Trophoblast cell (in vitro differentiated cells and primary cell): Measurements from ENCODE around the gene KIF21A.
A peak's percentile ranks its signal among the peaks of the same experiment; 100 is the strongest.

ENCODE experiments used
- DNase-seq, 2 donors: peaks; one replicate each; pipeline ENCODE4 v3.0.0-alpha.2; 2016
- H2AFZ ChIP-seq: 2 replicates; pipeline ENCODE4 v1.6.1; 2013; ENCODE audit warnings: low read length, moderate library complexity, mild to moderate bottlenecking; ENCODE audit not compliant: insufficient read depth, poor library complexity
- H2AK5ac ChIP-seq: 2 replicates; pipeline ENCODE4 v1.6.1; 2013; ENCODE audit warnings: mild to moderate bottlenecking, low read length
- H2BK120ac ChIP-seq: 2 replicates; pipeline ENCODE4 v1.6.1; 2013; ENCODE audit warnings: low read length, mild to moderate bottlenecking, moderate library complexity; ENCODE audit not compliant: insufficient read depth, poor library complexity
- H2BK12ac ChIP-seq: 2 replicates; pipeline ENCODE4 v1.6.1; 2013; ENCODE audit warnings: mild to moderate bottlenecking, low read length, moderate library complexity
- H2BK5ac ChIP-seq: 2 replicates; pipeline ENCODE4 v1.6.1; 2013; ENCODE audit warnings: low read length, low read depth, moderate library complexity, mild to moderate bottlenecking; ENCODE audit not compliant: poor library complexity
- H3K14ac ChIP-seq: 2 replicates; pipeline ENCODE4 v1.6.1; 2013; ENCODE audit warnings: mild to moderate bottlenecking, low read length
- H3K18ac ChIP-seq: 2 replicates; pipeline ENCODE4 v1.6.1; 2013; ENCODE audit warnings: mild to moderate bottlenecking, low read length
- H3K23ac ChIP-seq: 2 replicates; pipeline ENCODE4 v1.6.1; 2013; ENCODE audit warnings: low read length
- H3K27ac ChIP-seq: 2 replicates; pipeline ENCODE4 v1.5.1; 2013; ENCODE audit warnings: low read depth, mild to moderate bottlenecking, inconsistent platforms, low read length, moderate library complexity
- H3K27me3 ChIP-seq: 2 replicates; pipeline ENCODE4 v1.6.1; 2013; ENCODE audit warnings: inconsistent platforms, mild to moderate bottlenecking, low read length, moderate library complexity; ENCODE audit not compliant: insufficient read depth
- H3K36me3 ChIP-seq, 2 experiments: 1 replicate in 1 of 2; 2 replicates in 1 of 2; pipeline ENCODE4 v1.6.1; 2013; ENCODE audit warnings: low read length in 2 of 2, mild to moderate bottlenecking in 2 of 2, moderate library complexity in 1 of 2; ENCODE audit not compliant: insufficient read depth in 2 of 2, control insufficient read depth in 1 of 2
- H3K4ac ChIP-seq: 2 replicates; pipeline ENCODE4 v1.6.1; 2013; ENCODE audit warnings: low read depth, mild to moderate bottlenecking, low read length, moderate library complexity
- H3K4me1 ChIP-seq, 2 experiments: 1 replicate in 1 of 2; 2 replicates in 1 of 2; pipeline ENCODE4 v1.6.1; 2013; ENCODE audit warnings: low read length in 2 of 2, mild to moderate bottlenecking in 2 of 2, moderate library complexity in 1 of 2; ENCODE audit not compliant: insufficient read depth in 2 of 2, control insufficient read depth in 1 of 2
- H3K4me2 ChIP-seq: 2 replicates; pipeline ENCODE4 v1.6.1; 2013; ENCODE audit warnings: inconsistent platforms, mild to moderate bottlenecking, low read length, moderate library complexity
- H3K4me3 ChIP-seq: 2 replicates; pipeline ENCODE4 v1.5.1; 2013; ENCODE audit warnings: mild to moderate bottlenecking, low read depth, low read length, inconsistent platforms
- H3K79me1 ChIP-seq: one replicate; pipeline ENCODE4 v1.6.1; 2013; ENCODE audit warnings: low read length
- H3K79me2 ChIP-seq: 2 replicates; pipeline ENCODE4 v1.6.1; 2013; ENCODE audit warnings: low read length, mild to moderate bottlenecking; ENCODE audit not compliant: control insufficient read depth, insufficient read depth, poor library complexity
- H3K9ac ChIP-seq: 2 replicates; pipeline ENCODE4 v1.6.1; 2013; ENCODE audit warnings: mild to moderate bottlenecking, low read length
- H3K9me3 ChIP-seq: 2 replicates; pipeline ENCODE4 v1.6.1; 2013; ENCODE audit warnings: low read depth, mild to moderate bottlenecking, control low read depth, inconsistent platforms, low read length; ENCODE audit not compliant: insufficient read depth
- H4K12ac ChIP-seq: 2 replicates; pipeline ENCODE4 v1.6.1; 2013; ENCODE audit warnings: low read depth, mild to moderate bottlenecking, low read length, moderate library complexity
- H4K8ac ChIP-seq: 2 replicates; pipeline ENCODE4 v1.6.1; 2013; ENCODE audit warnings: low read depth, mild to moderate bottlenecking, low read length, moderate library complexity
- H4K91ac ChIP-seq: one replicate; pipeline ENCODE4 v1.6.1; 2013; ENCODE audit warnings: low read depth, mild to moderate bottlenecking, low read length, moderate library complexity
- WGBS: extraction: QIAGEN DNeasy Blood & Tissue Kit; methylation state at CpG from one replicate; pipeline ENCODE4 v1.1.7; 2013; ENCODE audit warnings: missing lambda C conversion rate; ENCODE audit not compliant: insufficient read length, insufficient coverage; ENCODE audit errors: extremely low coverage; 5-methylcytosine and 5-hydroxymethylcytosine counted together

Gene KIF21A

GRCh38 chr12:39441963-39442830 lies 723 bp downstream of the KIF21A start:
- no peaks in the 10 kb centered on the region for H3K36me3 ChIP-seq
- peak overlapping the region; percentile 82 for H3K9ac ChIP-seq
- peak overlapping the region; percentile 97 for H3K4me3 ChIP-seq
- WGBS = no CpG with 5 or more reads among the region's 49 CpGs
- peak overlapping the region; percentile 84 for H4K91ac ChIP-seq
- H4K12ac ChIP-seq = peak overlapping the region; percentile 63
- no peak overlapping the region for H3K23ac ChIP-seq
- no peaks in the 10 kb centered on the region for H3K9me3 ChIP-seq
- H2BK12ac ChIP-seq = peak overlapping the region; percentile 59
- peaks cover 6% of the 10 kb centered on the region for H3K79me2 ChIP-seq
- H3K79me1 ChIP-seq = peaks cover 11% of the 10 kb centered on the region
- H3K27ac ChIP-seq = peak overlapping the region; percentile 83
- H3K4me1 ChIP-seq = peaks cover 0 to 2% of the 10 kb centered on the region in 2 experiments
- H3K18ac ChIP-seq = peak overlapping the region; percentile 88
- no peak overlapping the region for H2AK5ac ChIP-seq
- H2AFZ ChIP-seq = peak overlapping the region; percentile 57
- peak overlapping the region; percentile 86 for H4K8ac ChIP-seq
- H3K4ac ChIP-seq = no peak overlapping the region
- H2BK5ac ChIP-seq = peak overlapping the region; percentile 78
- H2BK120ac ChIP-seq = peak overlapping the region; percentile 82
- peak overlapping the region; percentile 89 for H3K14ac ChIP-seq
- no peaks in the 10 kb centered on the region for H3K27me3 ChIP-seq
- peak overlapping the region; percentile 96 for H3K4me2 ChIP-seq
- DNase-seq = peak; percentile 39 to 85

GRCh38 chr12:39441189-39441962 lies 1.5 kb downstream of the KIF21A start:
- H3K4me3 ChIP-seq = no peak overlapping the region
- H3K79me2 ChIP-seq = peaks cover 6% of the 10 kb centered on the region
- no peaks in the 10 kb centered on the region for H3K36me3 ChIP-seq
- no peak overlapping the region for H3K9ac ChIP-seq
- no peaks in the 10 kb centered on the region for H3K27me3 ChIP-seq
- H4K8ac ChIP-seq = no peak overlapping the region
- H3K18ac ChIP-seq = no peak overlapping the region
- no peak overlapping the region for H3K27ac ChIP-seq
- no peak overlapping the region for H3K14ac ChIP-seq
- peaks cover 0 to 2% of the 10 kb centered on the region in 2 experiments for H3K4me1 ChIP-seq
- no peak overlapping the region for H2BK12ac ChIP-seq
- no peak overlapping the region for H2BK120ac ChIP-seq
- no peak overlapping the region for H2BK5ac ChIP-seq
- no peak overlapping the region for H3K4ac ChIP-seq
- H4K12ac ChIP-seq = no peak overlapping the region
- no peak overlapping the region for H2AFZ ChIP-seq
- H3K4me2 ChIP-seq = peak overlapping the region; percentile 96
- H3K79me1 ChIP-seq = peaks cover 11% of the 10 kb centered on the region
- no peak overlapping the region for H4K91ac ChIP-seq
- no CpG with 5 or more reads among the region's 5 CpGs for WGBS
- no peak for DNase-seq
- no peak overlapping the region for H2AK5ac ChIP-seq
- H3K23ac ChIP-seq = no peak overlapping the region
- H3K9me3 ChIP-seq = no peaks in the 10 kb centered on the region

- Histone ChIP-seq H3K14ac (no peak overlapping the region), H2BK5ac (no peak overlapping the region), H3K79me1 (peaks cover 11% of the 10 kb centered on the region), H2BK120ac (no peak overlapping the region), H4K91ac (peak overlapping the region; percentile 1), H2BK12ac (no peak overlapping the region), H3K4me2 (no peak overlapping the region), H3K27ac (no peak overlapping the region), H3K4me3 (no peak overlapping the region), H3K36me3 (no peaks in the 10 kb centered on the region), H3K4ac (peak overlapping the region; percentile 27), H3K9ac (no peak overlapping the region), H2AK5ac (no peak overlapping the region), H4K12ac (no peak overlapping the region), H3K18ac (no peak overlapping the region), H3K79me2 (peaks cover 6% of the 10 kb centered on the region), H3K27me3 (no peaks in the 10 kb centered on the region), H3K23ac (no peak overlapping the region), H2AFZ (no peak overlapping the region), H3K9me3 (no peaks in the 10 kb centered on the region), H3K4me1 (peaks cover 0 to 2% of the 10 kb centered on the region in 2 experiments), H4K8ac (no peak overlapping the region)
- peak in 1 of 2 donors; percentile 42 for DNase-seq
- no CpG with 5 or more reads among the region's 2 CpGs for WGBS
Observed at GRCh38 chr12:39440781-39441180, 2.1 kb downstream of the KIF21A start.

GRCh38 chr12:39440101-39440500 lies 2.8 kb downstream of the KIF21A start:
- no peak overlapping the region for H3K4ac ChIP-seq
- peaks cover 0 to 2% of the 10 kb centered on the region in 2 experiments for H3K4me1 ChIP-seq
- no peak overlapping the region for H2BK12ac ChIP-seq
- no peak overlapping the region for H2BK120ac ChIP-seq
- no peak overlapping the region for H2BK5ac ChIP-seq
- no peak overlapping the region for H3K4me2 ChIP-seq
- no peaks in the 10 kb centered on the region for H3K27me3 ChIP-seq
- no peak overlapping the region for H4K8ac ChIP-seq
- no peak overlapping the region for H2AFZ ChIP-seq
- H3K79me2 ChIP-seq = peaks cover 6% of the 10 kb centered on the region
- no peak overlapping the region for H3K14ac ChIP-seq
- no peak overlapping the region for H3K27ac ChIP-seq
- peaks cover 11% of the 10 kb centered on the region for H3K79me1 ChIP-seq
- no peak overlapping the region for H3K4me3 ChIP-seq
- no peak overlapping the region for H3K18ac ChIP-seq
- H3K9me3 ChIP-seq = no peaks in the 10 kb centered on the region
- H2AK5ac ChIP-seq = no peak overlapping the region
- DNase-seq = no peak
- WGBS = no CpG with 5 or more reads among the region's 1 CpG
- no peak overlapping the region for H3K23ac ChIP-seq
- H4K91ac ChIP-seq = no peak overlapping the region
- H3K36me3 ChIP-seq = no peaks in the 10 kb centered on the region
- no peak overlapping the region for H3K9ac ChIP-seq
- H4K12ac ChIP-seq = no peak overlapping the region
